Activated CD8-positive, alpha-beta T cell treated with anti-CD3 and anti-CD28 coated beads for 36 hours (primary cell): ENCODE measurements around the gene SEMA4G. TPM values are rescaled to one million over a fixed set of nuclear protein-coding genes. Genes with fewer than 3 reads are reported as not detected.

Source experiments
- ATAC-seq: fragments of 200-7000 bp; cut with Tn5 transposase; one replicate; pipeline ENCODE4 v1.10.0; 2021; ENCODE audit warnings: mild to moderate bottlenecking, moderate library complexity
- CTCF ChIA-PET: fragments of 350-600 bp; sonication (Branson Sonifier 250); formaldehyde crosslinking; loops from one replicate; lab custom pipeline; 2021; ENCODE audit warnings: antibody characterized with exemption; lab: Charles Lee
- POLR2A ChIA-PET: fragments of 350-600 bp; sonication (Branson Sonifier 250); formaldehyde crosslinking; loops from one replicate; lab custom pipeline; 2021; ENCODE audit warnings: antibody characterized with exemption; lab: Charles Lee
- DNase-seq: peaks from one replicate; pipeline ENCODE4 v3.0.0-alpha.2; 2020
- H3K27ac Mint-ChIP-seq: one replicate; pipeline ENCODE4 v1.8.0; 2021; ENCODE audit warnings: mild to moderate bottlenecking, mixed read lengths
- H3K27me3 Mint-ChIP-seq: one replicate; pipeline ENCODE4 v1.8.0; 2021; ENCODE audit warnings: mixed read lengths
- H3K36me3 Mint-ChIP-seq: one replicate; pipeline ENCODE4 v1.8.0; 2021; ENCODE audit warnings: low read depth, mixed read lengths
- H3K4me1 Mint-ChIP-seq: one replicate; pipeline ENCODE4 v1.8.0; 2021; ENCODE audit warnings: low read depth, mixed read lengths
- H3K4me3 Mint-ChIP-seq: one replicate; pipeline ENCODE4 v1.8.0; 2021; ENCODE audit warnings: mild to moderate bottlenecking, moderate library complexity, mixed read lengths
- H3K9me3 Mint-ChIP-seq: one replicate; pipeline ENCODE4 v1.8.0; 2021; ENCODE audit warnings: mixed read lengths
- CTCF ChIP-seq: fragments of 200-600 bp; IDR thresholded peaks from one replicate; pipeline ENCODE4 v1.8.0; 2022; ENCODE audit warnings: antibody characterized with exemption, mild to moderate bottlenecking
- intact Hi-C: fragments of 100-400 bp; cut with micrococcal nuclease; formaldehyde crosslinking; loops from one replicate; pipeline ENCODE4 v1.10.0; 2022
- total RNA-seq, 2 experiments: library from RNA; stranded (reverse); gene quantifications; one replicate each; pipeline ENCODE4 v1.2.3, GENCODE V29; 2021

The SEMA4G gene
- total RNA-seq, 2 experiments from 2014 or later, result 1.2 to 1.6 TPM

- no peak for TF ChIP-seq CTCF
- Mint-ChIP-seq H3K36me3 (no peaks in the 10 kb centered on the region), H3K4me3 (peak overlapping the region; percentile 44), H3K9me3 (no peaks in the 10 kb centered on the region), H3K27ac (peak overlapping the region; percentile 1), H3K4me1 (peaks cover 18% of the 10 kb centered on the region), H3K27me3 (no peaks in the 10 kb centered on the region)
- intact Hi-C loops, result no loop called here
- ChIA-PET POLR2A (interaction anchor here (1.2 kb wide), 1 partner anchor 34 kb away, joined by 8 read pairs; no protein-coding TSS in a partner anchor), CTCF (interaction anchor here (1.5 to 12.8 kb wide), 2 partner anchors 10 to 16 kb away, joined by 6 to 178 read pairs; no protein-coding TSS in a partner anchor)
- no peak for ATAC-seq
- no peak for DNase-seq
Measured at GRCh38 chr10:101000915-101001658, 31.8 kb downstream of the SEMA4G start.

DNA sequence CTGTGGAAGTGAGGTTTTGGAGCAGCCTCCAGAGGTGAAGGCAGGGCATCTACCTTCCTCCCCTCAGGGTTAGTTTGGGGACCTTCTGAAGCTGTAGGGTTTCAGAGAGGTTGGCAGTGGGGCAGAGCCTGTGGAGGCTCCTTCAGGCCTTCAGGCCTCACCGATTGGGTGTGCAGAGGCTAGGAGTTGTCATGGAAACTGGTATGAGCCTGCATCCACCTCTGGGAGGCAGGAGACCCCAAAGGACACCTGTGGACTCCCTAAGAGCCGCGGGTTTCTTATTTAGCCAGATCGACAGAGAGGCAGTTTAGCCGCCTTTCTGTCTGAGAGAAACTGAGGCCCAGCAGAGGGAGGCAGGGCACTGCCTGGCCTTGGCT, 32.3 kb downstream of the SEMA4G start:
- ATAC-seq (no peak), DNase-seq (no peak)
- H3K27ac Mint-ChIP-seq, result no peak overlapping the region
- intact Hi-C loops, result no loop called here
- POLR2A ChIA-PET, result no interaction called here
- no peak for TF ChIP-seq CTCF
- H3K4me1 Mint-ChIP-seq, result peaks cover 12% of the 10 kb centered on the region
- H3K36me3 Mint-ChIP-seq, result no peaks in the 10 kb centered on the region
- H3K4me3 Mint-ChIP-seq, result no peak overlapping the region
- H3K9me3 Mint-ChIP-seq, result no peaks in the 10 kb centered on the region
- no peaks in the 10 kb centered on the region for H3K27me3 Mint-ChIP-seq
- CTCF ChIA-PET, result interaction anchor here (12.8 kb wide), 1 partner anchor 15 kb away, joined by 178 read pairs; no protein-coding TSS in a partner anchor

DNA sequence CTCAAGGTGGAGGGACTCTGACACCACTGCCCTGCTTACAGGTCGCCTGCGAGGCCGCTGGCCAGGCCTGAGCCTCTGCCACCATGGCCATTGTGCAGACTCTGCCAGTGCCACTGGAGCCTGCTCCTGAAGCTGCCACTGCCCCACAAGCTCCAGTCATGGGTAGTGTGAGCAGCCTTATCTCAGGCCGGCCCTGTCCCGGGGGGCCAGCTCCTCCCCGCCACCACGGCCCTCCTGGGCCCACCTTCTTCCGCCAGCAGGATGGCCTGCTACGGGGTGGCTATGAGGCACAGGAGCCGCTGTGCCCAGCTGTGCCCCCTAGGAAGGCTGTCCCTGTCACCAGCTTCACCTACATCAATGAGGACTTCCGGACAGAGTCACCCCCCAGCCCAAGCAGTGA, 33.2 kb downstream of the SEMA4G start:
- no peak overlapping the region for H3K27ac Mint-ChIP-seq
- no peaks in the 10 kb centered on the region for H3K36me3 Mint-ChIP-seq
- ATAC-seq, result no peak
- DNase-seq, result no peak
- TF ChIP-seq CTCF, result no peak
- H3K9me3 Mint-ChIP-seq, result no peaks in the 10 kb centered on the region
- peaks cover 10% of the 10 kb centered on the region for H3K4me1 Mint-ChIP-seq
- no peak overlapping the region for H3K4me3 Mint-ChIP-seq
- H3K27me3 Mint-ChIP-seq, result no peaks in the 10 kb centered on the region
- intact Hi-C loops, result no loop called here
- POLR2A ChIA-PET, result no interaction called here
- CTCF ChIA-PET, result interaction anchor here (1.2 to 12.8 kb wide), 2 partner anchors 9 to 14 kb away, joined by 4 to 178 read pairs; no protein-coding TSS in a partner anchor

- Mint-ChIP-seq H3K9me3 (no peaks in the 10 kb centered on the region), H3K27me3 (no peaks in the 10 kb centered on the region), H3K27ac (no peak overlapping the region), H3K36me3 (no peaks in the 10 kb centered on the region), H3K4me1 (peaks cover 5% of the 10 kb centered on the region), H3K4me3 (no peak overlapping the region)
- ChIA-PET POLR2A (interaction anchor here (1.1 kb wide), 1 partner anchor 10 kb away, joined by 3 read pairs; no protein-coding TSS in a partner anchor), CTCF (interaction anchor here (12.8 kb wide), 1 partner anchor 13 kb away, joined by 178 read pairs; no protein-coding TSS in a partner anchor)
- intact Hi-C loops, result no loop called here
- ATAC-seq, result no peak
- TF ChIP-seq CTCF, result no peak
- no peak for DNase-seq
Measured at GRCh38 chr10:101003639-101004206, 34.4 kb downstream of the SEMA4G start.

GRCh38 chr10:101005361-101005760, 36.1 kb downstream of the SEMA4G start:
- no peaks in the 10 kb centered on the region for H3K27me3 Mint-ChIP-seq
- intact Hi-C loops, result no loop called here
- no peak for TF ChIP-seq CTCF
- DNase-seq (no peak), ATAC-seq (no peak)
- H3K4me3 Mint-ChIP-seq, result no peak overlapping the region
- peaks cover 3% of the 10 kb centered on the region for H3K4me1 Mint-ChIP-seq
- POLR2A ChIA-PET, result no interaction called here
- no peak overlapping the region for H3K27ac Mint-ChIP-seq
- no peaks in the 10 kb centered on the region for H3K36me3 Mint-ChIP-seq
- CTCF ChIA-PET, result interaction anchor here (1.9 to 12.8 kb wide), 2 partner anchors 12 to 45 kb away, joined by 10 to 178 read pairs; no protein-coding TSS in a partner anchor
- no peaks in the 10 kb centered on the region for H3K9me3 Mint-ChIP-seq
